Measurements from ENCODE around the gene CDK6. TPM values are rescaled to one million over a fixed set of nuclear protein-coding genes. Genes with fewer than 3 reads are reported as not detected.

The CDK6 gene
- total and polyA plus RNA-seq, 2 of the 8 experiments (the other 6 are each of a cell fraction or from before 2014, with no cell fraction given) = 5.9 to 18.9 TPM

- no peak for TF ChIP-seq SAP30 (IDR thresholded peaks at IDR 0.05; ENCODE audit: insufficient read depth, insufficient replicate concordance, low read length)
- no peak for TF ChIP-seq ATF3 (IDR thresholded peaks at IDR 0.05; ENCODE audit: insufficient read depth, low read depth, low read length)
- TF ChIP-seq YY1 (IDR thresholded peaks at IDR 0.05; ENCODE audit: low read depth, low read length) = no peak
- no peak for TF ChIP-seq NANOG (IDR thresholded peaks at IDR 0.05; ENCODE audit: insufficient read depth, low read depth, low read length, poor library complexity, severe bottlenecking)
Observed at GRCh38 chr7:92823042-92823441, 13.3 kb downstream of the CDK6 start (continued).

All from H1 (cell line).